SK-N-SH (cell line): ENCODE data around the gene KIT.

ENCODE experiments used
- EP300 ChIP-seq, 2 experiments: IDR thresholded peaks; 2 replicates each; pipeline versions ENCODE4 v1.4.0 to v1.6.1; 2012; ENCODE audit warnings: borderline replicate concordance in 1 of 2, low read depth in 1 of 2, low read length in 1 of 2
- GABPA ChIP-seq: IDR thresholded peaks from 2 replicates; pipeline ENCODE4 v1.4.0; 2012; ENCODE audit warnings: low read depth, mild to moderate bottlenecking
- SMC3 ChIP-seq: IDR thresholded peaks from 2 replicates; pipeline ENCODE4 v1.6.1; 2012; ENCODE audit warnings: low read depth, low read length, improper control_type of control experiment
- TF ChIP-seq, protein P1 (sequence below): fragments of 200-600 bp; sonication (generic); IDR thresholded peaks from 2 replicates; pipeline ENCODE4 v1.6.1; 2017; ENCODE audit warnings: antibody characterized with exemption, mild to moderate bottlenecking, moderate library complexity
- TF ChIP-seq, protein P2 (sequence below): fragments of 150-350 bp; IDR thresholded peaks from 2 replicates; pipeline ENCODE4 v1.6.1; 2017; ENCODE audit warnings: antibody characterized with exemption, low read length, low read depth, borderline replicate concordance

DNA sequence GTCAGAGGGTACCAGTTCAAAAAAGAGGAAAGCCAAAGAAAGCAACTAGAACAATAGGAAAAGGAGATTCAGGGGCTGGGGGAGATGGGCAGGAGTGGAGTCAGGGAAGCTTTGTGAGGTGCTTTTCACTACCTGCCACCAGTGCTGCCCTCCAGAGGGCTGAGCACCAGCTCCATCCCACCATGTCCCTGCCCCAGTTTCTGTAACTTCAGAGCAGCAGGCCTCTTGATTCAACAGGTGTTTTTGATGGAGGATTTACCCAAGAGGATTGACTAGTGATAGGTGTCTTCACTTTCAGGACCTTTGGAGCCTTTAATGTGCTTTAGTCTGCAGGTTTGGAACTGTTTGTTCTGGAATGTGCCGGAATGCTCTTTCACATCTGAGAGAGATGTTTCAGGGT, 12.1 kb downstream of the KIT start:
- TF ChIP-seq EP300 (IDR thresholded peaks at IDR 0.05; ENCODE audit: borderline replicate concordance in 1 of 2, low read depth in 1 of 2, low read length in 1 of 2) (no peak), SMC3 (no peak), GABPA (no peak)
- TF ChIP-seq, protein P1, sequence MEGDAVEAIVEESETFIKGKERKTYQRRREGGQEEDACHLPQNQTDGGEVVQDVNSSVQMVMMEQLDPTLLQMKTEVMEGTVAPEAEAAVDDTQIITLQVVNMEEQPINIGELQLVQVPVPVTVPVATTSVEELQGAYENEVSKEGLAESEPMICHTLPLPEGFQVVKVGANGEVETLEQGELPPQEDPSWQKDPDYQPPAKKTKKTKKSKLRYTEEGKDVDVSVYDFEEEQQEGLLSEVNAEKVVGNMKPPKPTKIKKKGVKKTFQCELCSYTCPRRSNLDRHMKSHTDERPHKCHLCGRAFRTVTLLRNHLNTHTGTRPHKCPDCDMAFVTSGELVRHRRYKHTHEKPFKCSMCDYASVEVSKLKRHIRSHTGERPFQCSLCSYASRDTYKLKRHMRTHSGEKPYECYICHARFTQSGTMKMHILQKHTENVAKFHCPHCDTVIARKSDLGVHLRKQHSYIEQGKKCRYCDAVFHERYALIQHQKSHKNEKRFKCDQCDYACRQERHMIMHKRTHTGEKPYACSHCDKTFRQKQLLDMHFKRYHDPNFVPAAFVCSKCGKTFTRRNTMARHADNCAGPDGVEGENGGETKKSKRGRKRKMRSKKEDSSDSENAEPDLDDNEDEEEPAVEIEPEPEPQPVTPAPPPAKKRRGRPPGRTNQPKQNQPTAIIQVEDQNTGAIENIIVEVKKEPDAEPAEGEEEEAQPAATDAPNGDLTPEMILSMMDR: no peak
- TF ChIP-seq, protein P2, sequence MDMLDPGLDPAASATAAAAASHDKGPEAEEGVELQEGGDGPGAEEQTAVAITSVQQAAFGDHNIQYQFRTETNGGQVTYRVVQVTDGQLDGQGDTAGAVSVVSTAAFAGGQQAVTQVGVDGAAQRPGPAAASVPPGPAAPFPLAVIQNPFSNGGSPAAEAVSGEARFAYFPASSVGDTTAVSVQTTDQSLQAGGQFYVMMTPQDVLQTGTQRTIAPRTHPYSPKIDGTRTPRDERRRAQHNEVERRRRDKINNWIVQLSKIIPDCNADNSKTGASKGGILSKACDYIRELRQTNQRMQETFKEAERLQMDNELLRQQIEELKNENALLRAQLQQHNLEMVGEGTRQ: no peak
